ENCODE results near the gene METRN.

METRN gene

DNA sequence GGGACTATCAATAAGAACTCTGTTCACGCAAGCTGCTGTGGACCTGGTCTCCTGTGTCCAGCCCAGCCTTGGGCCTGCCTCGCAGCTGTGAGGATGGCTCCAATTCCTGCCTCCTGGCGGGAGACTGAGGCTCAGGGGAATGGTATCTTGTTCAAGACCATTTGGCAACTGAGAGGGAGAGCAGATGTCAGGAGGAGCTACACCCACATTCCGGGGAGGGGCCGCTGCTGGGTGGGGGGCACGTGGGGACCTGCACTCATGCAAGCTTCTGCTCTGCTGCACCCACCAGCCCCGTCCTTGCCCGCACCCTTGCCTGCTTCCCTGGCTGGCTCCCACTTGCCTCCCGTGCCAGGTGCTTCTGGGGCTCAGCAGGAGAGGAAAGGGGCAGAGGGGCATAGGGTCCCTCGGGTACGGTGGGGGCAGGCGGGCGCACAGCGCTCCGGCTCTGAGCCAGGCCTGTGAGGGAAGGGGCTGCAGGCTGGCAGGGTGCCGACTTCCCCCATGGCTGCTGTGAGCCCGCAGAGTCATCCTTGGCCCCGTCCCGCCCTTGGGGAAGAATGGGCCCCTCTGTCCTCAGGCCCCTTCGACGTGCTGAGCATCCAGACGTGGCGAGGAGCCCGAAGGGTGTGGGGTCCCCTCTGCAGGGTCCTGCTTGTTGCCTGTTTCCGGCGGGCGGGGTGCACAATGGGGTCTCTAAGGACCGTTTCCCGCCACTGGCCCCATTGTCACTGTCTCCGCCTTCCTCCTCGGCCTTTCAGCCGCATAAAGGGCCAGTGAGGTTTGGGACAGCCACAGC lies 2.7 kb downstream of the METRN start:
- H3K4me3 ChIP-seq (ENCODE audit: control insufficient read depth, low read depth, low read length), result no peak overlapping the region
- TF ChIP-seq, protein P1, sequence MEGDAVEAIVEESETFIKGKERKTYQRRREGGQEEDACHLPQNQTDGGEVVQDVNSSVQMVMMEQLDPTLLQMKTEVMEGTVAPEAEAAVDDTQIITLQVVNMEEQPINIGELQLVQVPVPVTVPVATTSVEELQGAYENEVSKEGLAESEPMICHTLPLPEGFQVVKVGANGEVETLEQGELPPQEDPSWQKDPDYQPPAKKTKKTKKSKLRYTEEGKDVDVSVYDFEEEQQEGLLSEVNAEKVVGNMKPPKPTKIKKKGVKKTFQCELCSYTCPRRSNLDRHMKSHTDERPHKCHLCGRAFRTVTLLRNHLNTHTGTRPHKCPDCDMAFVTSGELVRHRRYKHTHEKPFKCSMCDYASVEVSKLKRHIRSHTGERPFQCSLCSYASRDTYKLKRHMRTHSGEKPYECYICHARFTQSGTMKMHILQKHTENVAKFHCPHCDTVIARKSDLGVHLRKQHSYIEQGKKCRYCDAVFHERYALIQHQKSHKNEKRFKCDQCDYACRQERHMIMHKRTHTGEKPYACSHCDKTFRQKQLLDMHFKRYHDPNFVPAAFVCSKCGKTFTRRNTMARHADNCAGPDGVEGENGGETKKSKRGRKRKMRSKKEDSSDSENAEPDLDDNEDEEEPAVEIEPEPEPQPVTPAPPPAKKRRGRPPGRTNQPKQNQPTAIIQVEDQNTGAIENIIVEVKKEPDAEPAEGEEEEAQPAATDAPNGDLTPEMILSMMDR (conservative IDR thresholded peaks at IDR 0.05; ENCODE audit: control insufficient read depth, insufficient read depth, low read depth, low read length), result no peak
- no peak for DNase-seq (ENCODE audit: low read depth)

DNA sequence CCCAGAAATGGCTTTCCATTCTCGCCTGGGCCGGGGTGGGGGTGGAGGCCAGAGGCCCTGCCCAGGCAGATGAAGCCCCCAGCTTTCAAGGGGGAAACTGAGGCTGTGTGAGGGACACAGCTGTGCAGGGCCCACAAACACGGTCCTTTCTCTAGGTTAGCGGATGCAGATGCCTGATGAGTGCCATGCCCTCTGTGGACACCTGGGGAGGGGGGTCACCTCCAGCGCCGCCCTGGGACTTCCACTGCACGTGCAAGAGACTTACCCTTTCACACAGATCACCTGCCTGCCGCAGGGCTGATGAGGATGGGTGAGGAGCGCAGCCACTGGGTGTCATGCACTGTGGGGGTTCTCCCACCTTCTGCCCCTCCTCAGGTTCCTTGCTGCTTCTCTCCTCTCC lies 3.5 kb downstream of the METRN start:
- no peak for DNase-seq (ENCODE audit: low read depth)
- TF ChIP-seq, protein P1 (conservative IDR thresholded peaks at IDR 0.05; ENCODE audit: control insufficient read depth, insufficient read depth, low read depth, low read length), result no peak
- no peak overlapping the region for H3K4me3 ChIP-seq (ENCODE audit: control insufficient read depth, low read depth, low read length)

GRCh38 chr16:718922-719321 lies 4.0 kb downstream of the METRN start:
- DNase-seq (ENCODE audit: low read depth), result no peak
- no peak overlapping the region for H3K4me3 ChIP-seq (ENCODE audit: control insufficient read depth, low read depth, low read length)
- TF ChIP-seq, protein P1 (conservative IDR thresholded peaks at IDR 0.05; ENCODE audit: control insufficient read depth, insufficient read depth, low read depth, low read length), result no peak

DNA sequence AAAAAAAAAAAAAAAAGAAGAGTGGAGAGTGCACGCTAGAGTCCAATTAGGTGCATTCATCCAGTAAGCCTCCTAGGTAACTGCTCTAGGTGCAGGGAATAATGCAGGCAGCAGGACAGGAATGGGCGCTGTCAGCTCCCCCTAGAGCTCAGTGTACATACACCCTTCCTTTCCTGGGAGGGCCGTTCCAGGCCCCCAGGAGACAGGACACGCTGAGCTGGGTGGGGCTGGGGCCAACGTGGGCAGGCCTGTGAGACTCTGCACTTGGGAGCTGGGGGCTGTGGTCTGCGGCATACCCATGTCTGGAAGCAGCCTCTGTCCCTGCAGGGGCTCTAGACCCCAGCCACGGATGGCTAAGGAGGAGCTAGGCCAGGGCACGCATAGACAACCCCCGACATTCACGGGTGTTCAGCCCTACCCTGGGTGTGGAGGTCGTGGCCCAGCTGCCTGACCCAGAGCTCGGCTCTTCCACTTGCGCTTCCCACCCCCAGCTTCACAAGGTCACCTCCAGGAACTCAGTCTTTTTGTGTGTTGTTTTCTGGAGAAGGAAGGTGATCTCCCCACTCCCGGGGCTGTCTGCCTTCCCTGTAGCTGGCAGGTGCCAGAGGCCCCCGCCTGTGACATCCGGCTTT lies 5.0 kb downstream of the METRN start:
- DNase-seq (ENCODE audit: low read depth), result no peak
- TF ChIP-seq, protein P1 (conservative IDR thresholded peaks at IDR 0.05; ENCODE audit: control insufficient read depth, insufficient read depth, low read depth, low read length), result peak; percentile 25
- H3K4me3 ChIP-seq (ENCODE audit: control insufficient read depth, low read depth, low read length), result peak overlapping the region; percentile 58

- peak; percentile 69 for DNase-seq (ENCODE audit: low read depth)
- TF ChIP-seq, protein P1 (conservative IDR thresholded peaks at IDR 0.05; ENCODE audit: control insufficient read depth, insufficient read depth, low read depth, low read length), result peak; percentile 9
- H3K4me3 ChIP-seq (ENCODE audit: control insufficient read depth, low read depth, low read length), result peak overlapping the region; percentile 58
Observed at GRCh38 chr16:720447-720989, 5.6 kb downstream of the METRN start.

DNA sequence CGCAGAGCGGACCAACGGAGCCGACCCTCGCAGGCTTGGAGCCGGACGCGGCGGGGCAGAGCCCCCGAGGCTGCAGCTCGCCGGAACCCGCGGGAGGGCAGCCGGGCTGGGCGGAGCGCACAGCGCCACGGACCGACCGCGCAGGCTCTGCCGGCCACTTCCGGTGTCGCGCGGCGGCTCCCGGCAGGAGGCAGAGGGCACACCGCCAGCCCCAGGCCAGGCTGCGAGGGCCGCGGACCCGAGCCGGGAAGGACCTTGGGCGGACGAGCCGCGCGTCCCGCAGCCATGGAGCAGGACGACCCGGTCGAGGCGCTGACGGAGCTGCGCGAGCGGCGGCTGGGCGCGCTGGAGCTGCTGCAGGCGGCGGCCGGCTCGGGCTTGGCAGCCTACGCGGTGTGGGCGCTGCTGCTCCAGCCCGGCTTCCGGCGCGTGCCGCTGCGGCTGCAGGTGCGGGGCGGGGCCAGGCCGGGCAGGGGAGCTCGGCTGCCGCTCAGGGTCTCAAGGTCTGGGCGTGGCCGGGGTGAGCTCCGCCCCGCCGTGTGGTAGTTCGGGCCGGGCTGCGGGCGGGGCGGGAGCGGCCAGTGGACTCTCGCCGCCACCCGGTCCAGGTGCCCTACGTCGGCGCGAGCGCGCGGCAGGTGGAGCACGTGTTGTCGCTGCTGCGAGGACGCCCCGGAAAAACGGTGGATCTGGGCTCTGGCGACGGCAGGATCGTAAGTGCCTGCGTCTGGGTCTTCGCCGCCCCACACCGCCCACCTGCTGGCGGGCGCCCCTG lies 6.3 kb downstream of the METRN start, which contains the start of gene ANTKMT:
ANTKMT (plus strand) TSS at position 157 of the 775 bp plus-strand sequence; CDS start at position 286, 129 bp downstream.
- DNase-seq (ENCODE audit: low read depth), result peak; percentile 58

More for the DNA sequence above, 6.3 kb downstream of the METRN start, which contains the start of gene ANTKMT:
- H3K4me3 ChIP-seq (ENCODE audit: control insufficient read depth, low read depth, low read length), result peak within 1 kb of the TSS; percentile 58
- TF ChIP-seq, protein P1 (conservative IDR thresholded peaks at IDR 0.05; ENCODE audit: control insufficient read depth, insufficient read depth, low read depth, low read length), result no peak
